AG09309 (cell line): ENCODE data around the gene PAXX.

Experiments used
- DNase-seq: peaks from one replicate; pipeline ENCODE4 v3.0.0-alpha.2; 2010; ENCODE audit warnings: low read depth
- H3K4me3 ChIP-seq: 2 replicates; pipeline ENCODE4 v1.5.1; 2011; ENCODE audit warnings: mild to moderate bottlenecking, low read depth, low read length, moderate library complexity; ENCODE audit not compliant: control insufficient read depth
- CTCF ChIP-seq: IDR thresholded peaks from 2 replicates; pipeline ENCODE4 v1.5.1; 2011; ENCODE audit warnings: mild to moderate bottlenecking, low read depth, low read length, inconsistent platforms; ENCODE audit not compliant: insufficient read depth, control insufficient read depth; ENCODE audit errors: missing control alignments

The PAXX gene

GRCh38 chr9:137009217-137009616 is 17.0 kb downstream of the PAXX start:
- no peak for DNase-seq
- TF ChIP-seq CTCF = no peak
- no peak overlapping the region for H3K4me3 ChIP-seq

GRCh38 chr9:137009938-137010732 is 17.9 kb downstream of the PAXX start:
- H3K4me3 ChIP-seq = no peak overlapping the region
- no peak for DNase-seq
- TF ChIP-seq CTCF = no peak

GRCh38 chr9:137011156-137011555 is 18.9 kb downstream of the PAXX start:
- no peak for TF ChIP-seq CTCF
- no peak overlapping the region for H3K4me3 ChIP-seq
- no peak for DNase-seq

GRCh38 chr9:137011907-137012675 is 19.9 kb downstream of the PAXX start:
- no peak for DNase-seq
- no peak for TF ChIP-seq CTCF

GRCh38 chr9:137012694-137013570 is 20.7 kb downstream of the PAXX start:
- DNase-seq = no peak
- no peak overlapping the region for H3K4me3 ChIP-seq
- no peak for TF ChIP-seq CTCF

More at GRCh38 chr9:137011907-137012675, 19.9 kb downstream of the PAXX start:
- H3K4me3 ChIP-seq = no peak overlapping the region

- TF ChIP-seq CTCF = no peak
- no peak overlapping the region for H3K4me3 ChIP-seq
- no peak for DNase-seq
Observed at GRCh38 chr9:137013571-137013940, 21.3 kb downstream of the PAXX start.
